ENCODE measurements around the gene TSPEAR. TPM values are rescaled to one million over a fixed set of nuclear protein-coding genes. Genes with fewer than 3 reads are reported as not detected.
"Not testable (repeated sequence)": the region's sequence is repeated elsewhere in the genome, so short reads cannot be mapped to it uniquely, and the experiment has no call there.

The TSPEAR gene
- total and polyA plus RNA-seq, 5 donors: 0.29 to 4.6 (median 1.4) TPM

- 65% methylated on average over 1 of the region's 1 CpG for WGBS
- ATAC-seq: no peak
- Histone ChIP-seq H3K4me1 (ENCODE audit: control insufficient read depth, insufficient read depth, low read length) (no peaks in the 10 kb centered on the region), H3K4me3 (ENCODE audit: low read length) (no peak overlapping the region), H3K9me3 (ENCODE audit: control insufficient read depth, low read length) (no peaks in the 10 kb centered on the region), H3K27me3 (ENCODE audit: control insufficient read depth, insufficient read depth) (no peaks in the 10 kb centered on the region), H3K27ac (ENCODE audit: low read length) (no peak overlapping the region)
- DNase-seq: no peak
- intact Hi-C loops (cut with DNase I): no loop called here
Measured at GRCh38 chr21:44566403-44566802, 145.0 kb downstream of the TSPEAR start.

- H3K4me1 ChIP-seq (ENCODE audit: control insufficient read depth, insufficient read depth, low read length): no peaks in the 10 kb centered on the region
- intact Hi-C loops (cut with DNase I): no loop called here
- no peak overlapping the region for H3K27ac ChIP-seq (ENCODE audit: low read length)
- DNase-seq (no peak), ATAC-seq (no peak)
- no peak overlapping the region for H3K4me3 ChIP-seq (ENCODE audit: low read length)
- 1% methylated on average over 1 of the region's 1 CpG for WGBS
- H3K9me3 ChIP-seq (ENCODE audit: control insufficient read depth, low read length): no peaks in the 10 kb centered on the region
- no peaks in the 10 kb centered on the region for H3K27me3 ChIP-seq (ENCODE audit: control insufficient read depth, insufficient read depth)
Measured at GRCh38 chr21:44564886-44565598, 146.3 kb downstream of the TSPEAR start.

- WGBS: 98% methylated on average over 1 of the region's 1 CpG
Measured at GRCh38 chr21:44564099-44564498, 147.3 kb downstream of the TSPEAR start.

GRCh38 chr21:44558695-44559094 is 152.7 kb downstream of the TSPEAR start, which contains the start of gene KRTAP10-3:
Gene KRTAP10-3, minus strand, starts transcription at chr21:44558795. Its CDS starts 80 bp downstream, at chr21:44558715.
- DNase-seq: no peak
- Histone ChIP-seq H3K4me1 (ENCODE audit: control insufficient read depth, insufficient read depth, low read length) (no peaks in the 10 kb centered on the region), H3K9me3 (ENCODE audit: control insufficient read depth, low read length) (no peaks in the 10 kb centered on the region), H3K27ac (ENCODE audit: low read length) (no peak within 1 kb of the TSS), H3K4me3 (ENCODE audit: low read length) (no peak within 1 kb of the TSS), H3K27me3 (ENCODE audit: control insufficient read depth, insufficient read depth) (no peaks in the 10 kb centered on the region)
- 44% methylated on average over 5 of the region's 5 CpGs for WGBS
- intact Hi-C loops (cut with DNase I): no loop called here
- no peak for ATAC-seq

More at GRCh38 chr21:44564099-44564498, 147.3 kb downstream of the TSPEAR start:
- Histone ChIP-seq H3K27ac (ENCODE audit: low read length) (no peak overlapping the region), H3K27me3 (ENCODE audit: control insufficient read depth, insufficient read depth) (no peaks in the 10 kb centered on the region), H3K9me3 (ENCODE audit: control insufficient read depth, low read length) (no peaks in the 10 kb centered on the region), H3K4me3 (ENCODE audit: low read length) (no peak overlapping the region), H3K4me1 (ENCODE audit: control insufficient read depth, insufficient read depth, low read length) (no peaks in the 10 kb centered on the region)
- DNase-seq: no peak
- ATAC-seq: no peak
- intact Hi-C loops (cut with DNase I): no loop called here

- H3K4me1 ChIP-seq (ENCODE audit: control insufficient read depth, insufficient read depth, low read length); H3K27me3 ChIP-seq (ENCODE audit: control insufficient read depth, insufficient read depth); ATAC-seq; H3K4me3 ChIP-seq (ENCODE audit: low read length); DNase-seq; H3K27ac ChIP-seq (ENCODE audit: low read length); intact Hi-C loops (cut with DNase I); H3K9me3 ChIP-seq (ENCODE audit: control insufficient read depth, low read length): not testable (repeated sequence)
- 69% methylated on average over 10 of the region's 10 CpGs for WGBS
Measured at GRCh38 chr21:44558329-44558675, 153.1 kb downstream of the TSPEAR start.

GRCh38 chr21:44557491-44558328 is 153.7 kb downstream of the TSPEAR start:
- no peak overlapping the region for H3K27ac ChIP-seq (ENCODE audit: low read length)
- H3K4me1 ChIP-seq (ENCODE audit: control insufficient read depth, insufficient read depth, low read length): no peaks in the 10 kb centered on the region
- DNase-seq (peak in 1 of 3 donors; percentile 41), ATAC-seq (no peak)
- H3K9me3 ChIP-seq (ENCODE audit: control insufficient read depth, low read length): no peaks in the 10 kb centered on the region
- intact Hi-C loops (cut with DNase I): no loop called here
- H3K27me3 ChIP-seq (ENCODE audit: control insufficient read depth, insufficient read depth): no peaks in the 10 kb centered on the region
- H3K4me3 ChIP-seq (ENCODE audit: low read length): no peak overlapping the region
- WGBS: 44% methylated on average over 30 of the region's 30 CpGs

- intact Hi-C loops (cut with DNase I): no loop called here
- Histone ChIP-seq H3K4me1 (ENCODE audit: control insufficient read depth, insufficient read depth, low read length) (no peaks in the 10 kb centered on the region), H3K27ac (ENCODE audit: low read length) (no peak overlapping the region), H3K4me3 (ENCODE audit: low read length) (no peak overlapping the region), H3K9me3 (ENCODE audit: control insufficient read depth, low read length) (no peaks in the 10 kb centered on the region), H3K27me3 (ENCODE audit: control insufficient read depth, insufficient read depth) (no peaks in the 10 kb centered on the region)
- DNase-seq (no peak), ATAC-seq (no peak)
- WGBS: 76% methylated on average over 9 of the region's 9 CpGs
Measured at GRCh38 chr21:44556879-44557278, 154.5 kb downstream of the TSPEAR start.

- H3K4me1 ChIP-seq (ENCODE audit: control insufficient read depth, insufficient read depth, low read length): no peaks in the 10 kb centered on the region
- H3K27me3 ChIP-seq (ENCODE audit: control insufficient read depth, insufficient read depth): no peaks in the 10 kb centered on the region
- intact Hi-C loops (cut with DNase I): no loop called here
- ATAC-seq (no peak), DNase-seq (peak in 1 of 3 donors; percentile 37)
- 79% methylated on average over 13 of the region's 13 CpGs for WGBS
- no peak overlapping the region for H3K27ac ChIP-seq (ENCODE audit: low read length)
- no peak overlapping the region for H3K4me3 ChIP-seq (ENCODE audit: low read length)
- H3K9me3 ChIP-seq (ENCODE audit: control insufficient read depth, low read length): no peaks in the 10 kb centered on the region
Measured at GRCh38 chr21:44555200-44555875, 156.0 kb downstream of the TSPEAR start.

- no peak overlapping the region for H3K4me3 ChIP-seq (ENCODE audit: low read length)
- H3K27ac ChIP-seq (ENCODE audit: low read length): no peak overlapping the region
- H3K27me3 ChIP-seq (ENCODE audit: control insufficient read depth, insufficient read depth): no peaks in the 10 kb centered on the region
- no peaks in the 10 kb centered on the region for H3K9me3 ChIP-seq (ENCODE audit: control insufficient read depth, low read length)
- ATAC-seq (no peak), DNase-seq (peak in 1 of 3 donors; percentile 47)
- H3K4me1 ChIP-seq (ENCODE audit: control insufficient read depth, insufficient read depth, low read length): no peaks in the 10 kb centered on the region
- intact Hi-C loops (cut with DNase I): no loop called here
- WGBS: 65% methylated on average over 13 of the region's 13 CpGs
Measured at GRCh38 chr21:44552681-44553080, 158.7 kb downstream of the TSPEAR start.

- Histone ChIP-seq H3K9me3 (ENCODE audit: control insufficient read depth, low read length) (no peaks in the 10 kb centered on the region), H3K27me3 (ENCODE audit: control insufficient read depth, insufficient read depth) (no peaks in the 10 kb centered on the region), H3K4me3 (ENCODE audit: low read length) (no peak overlapping the region), H3K27ac (ENCODE audit: low read length) (no peak overlapping the region), H3K4me1 (ENCODE audit: control insufficient read depth, insufficient read depth, low read length) (no peaks in the 10 kb centered on the region)
- intact Hi-C loops (cut with DNase I): no loop called here
- 93% methylated on average over 6 of the region's 6 CpGs for WGBS
- DNase-seq: no peak
- no peak for ATAC-seq
Measured at GRCh38 chr21:44552136-44552535, 159.2 kb downstream of the TSPEAR start.
